HCT116 (cell line): ENCODE measurements around the gene SCN8A.

Source experiments
- CBX3 ChIP-seq: IDR thresholded peaks from 2 replicates; pipeline ENCODE4 v1.6.1; 2012; ENCODE audit warnings: low read depth
- CEBPB ChIP-seq: IDR thresholded peaks from 2 replicates; pipeline ENCODE4 v1.6.1; 2012; ENCODE audit warnings: low read depth
- EGR1 ChIP-seq: IDR thresholded peaks from 2 replicates; pipeline ENCODE4 v1.6.1; 2012; ENCODE audit warnings: low read depth
- EZH2 ChIP-seq: fragments of 200-600 bp; sonication (generic); IDR thresholded peaks from 2 replicates; pipeline ENCODE4 v1.6.1; 2017; ENCODE audit warnings: antibody characterized with exemption, mixed run types
- JUND ChIP-seq: IDR thresholded peaks from 2 replicates; pipeline ENCODE4 v1.6.1; 2012
- POLR2A ChIP-seq: IDR thresholded peaks from 2 replicates; pipeline ENCODE4 v1.7.0; 2011; ENCODE audit warnings: borderline replicate concordance; ENCODE audit not compliant: insufficient read depth, insufficient read length; ENCODE audit errors: extremely low read depth
- POLR2AphosphoS5 ChIP-seq: IDR thresholded peaks from 2 replicates; pipeline ENCODE4 v1.6.1; 2011; ENCODE audit warnings: mild to moderate bottlenecking, low read depth, low read length, moderate library complexity
- RAD21 ChIP-seq: IDR thresholded peaks from 2 replicates; pipeline ENCODE4 v1.6.1; 2012; ENCODE audit warnings: low read depth, mild to moderate bottlenecking
- SRF ChIP-seq: IDR thresholded peaks from 2 replicates; pipeline ENCODE4 v1.6.1; 2012; ENCODE audit warnings: low read depth
- ZNF274 ChIP-seq: fragments of 200-500 bp; sonication (Bioruptor generic); IDR thresholded peaks from 2 replicates; pipeline ENCODE4 v1.6.1; 2014; ENCODE audit warnings: mild to moderate bottlenecking, low read depth, low read length, inconsistent platforms
- TF ChIP-seq, protein P1 (sequence below), 3 experiments: fragments of 200-600 bp in 1 of 3; sonication (generic) in 1 of 3; IDR thresholded peaks in 2 of 3; conservative IDR thresholded peaks in 1 of 3; 2 replicates each; pipeline ENCODE4 v1.5.1; 2012 to 2017; ENCODE audit warnings: low read depth in 2 of 3, low read length in 2 of 3, antibody characterized with exemption in 1 of 3, borderline replicate concordance in 1 of 3, control low read depth in 1 of 3, mild to moderate bottlenecking in 1 of 3, mixed read lengths in 1 of 3, mixed run types in 1 of 3, moderate library complexity in 1 of 3; ENCODE audit not compliant: insufficient read depth in 1 of 3
- TF ChIP-seq, protein P2 (sequence below): IDR thresholded peaks from 2 replicates; pipeline ENCODE4 v1.6.1; 2011; ENCODE audit warnings: mild to moderate bottlenecking, low read length, moderate library complexity; ENCODE audit not compliant: insufficient replicate concordance; ENCODE audit errors: extremely low read depth
- TF ChIP-seq, protein P3 (sequence below): IDR thresholded peaks from 2 replicates; pipeline ENCODE4 v1.6.1; 2012; ENCODE audit warnings: low read depth
- TF ChIP-seq, protein P4 (sequence below): IDR thresholded peaks from 2 replicates; pipeline ENCODE4 v1.6.1; 2012

DNA sequence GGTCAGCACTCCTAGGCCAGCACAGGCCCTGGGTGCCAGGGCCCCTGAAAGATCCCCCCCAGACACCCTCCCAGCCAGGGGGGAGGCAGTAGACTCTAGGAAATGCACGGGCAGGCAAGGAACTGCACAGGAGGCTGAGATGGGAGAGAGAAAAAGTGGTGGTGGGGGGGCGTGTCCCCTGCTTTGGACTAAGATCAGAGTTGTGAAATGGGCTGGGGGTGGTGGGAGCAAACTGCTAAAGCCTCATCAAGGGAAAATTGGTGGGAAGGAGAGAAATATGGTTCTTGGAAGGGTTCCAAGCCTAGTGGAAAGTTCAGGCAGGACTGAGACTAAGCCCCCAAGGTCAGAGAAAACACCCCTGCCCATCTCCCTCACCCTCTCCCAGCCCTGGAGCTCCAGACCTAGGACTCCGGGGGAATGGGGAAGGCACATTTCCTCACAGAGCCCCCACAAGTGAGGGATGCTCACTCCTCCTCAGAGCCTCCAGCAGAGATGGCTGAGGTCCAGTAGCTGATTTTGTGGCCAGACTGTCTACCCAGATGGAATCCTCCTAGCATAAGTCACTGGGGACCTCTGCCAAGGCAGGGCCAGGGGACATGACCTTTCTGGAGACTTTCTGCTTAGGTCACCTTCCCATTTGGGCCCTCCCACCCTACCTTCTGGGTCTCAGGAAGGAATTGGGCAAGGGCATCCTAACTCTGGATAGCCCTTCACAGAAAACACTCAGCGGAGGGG, 227.7 kb downstream of the SCN8A start:
- TF ChIP-seq POLR2A (no peak), ZNF274 (no peak), CBX3 (no peak), RAD21 (no peak), CEBPB (no peak), EGR1 (no peak), POLR2AphosphoS5 (no peak), JUND (no peak), EZH2 (no peak), SRF (no peak)
- TF ChIP-seq, protein P1, sequence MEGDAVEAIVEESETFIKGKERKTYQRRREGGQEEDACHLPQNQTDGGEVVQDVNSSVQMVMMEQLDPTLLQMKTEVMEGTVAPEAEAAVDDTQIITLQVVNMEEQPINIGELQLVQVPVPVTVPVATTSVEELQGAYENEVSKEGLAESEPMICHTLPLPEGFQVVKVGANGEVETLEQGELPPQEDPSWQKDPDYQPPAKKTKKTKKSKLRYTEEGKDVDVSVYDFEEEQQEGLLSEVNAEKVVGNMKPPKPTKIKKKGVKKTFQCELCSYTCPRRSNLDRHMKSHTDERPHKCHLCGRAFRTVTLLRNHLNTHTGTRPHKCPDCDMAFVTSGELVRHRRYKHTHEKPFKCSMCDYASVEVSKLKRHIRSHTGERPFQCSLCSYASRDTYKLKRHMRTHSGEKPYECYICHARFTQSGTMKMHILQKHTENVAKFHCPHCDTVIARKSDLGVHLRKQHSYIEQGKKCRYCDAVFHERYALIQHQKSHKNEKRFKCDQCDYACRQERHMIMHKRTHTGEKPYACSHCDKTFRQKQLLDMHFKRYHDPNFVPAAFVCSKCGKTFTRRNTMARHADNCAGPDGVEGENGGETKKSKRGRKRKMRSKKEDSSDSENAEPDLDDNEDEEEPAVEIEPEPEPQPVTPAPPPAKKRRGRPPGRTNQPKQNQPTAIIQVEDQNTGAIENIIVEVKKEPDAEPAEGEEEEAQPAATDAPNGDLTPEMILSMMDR (IDR thresholded peaks at IDR 0.05 in 2 of 3, conservative IDR thresholded peaks at IDR 0.05 in 1 of 3; ENCODE audit: borderline replicate concordance in 1 of 3, insufficient read depth in 1 of 3, low read depth in 2 of 3, low read length in 2 of 3) = no peak
- TF ChIP-seq, protein P2, sequence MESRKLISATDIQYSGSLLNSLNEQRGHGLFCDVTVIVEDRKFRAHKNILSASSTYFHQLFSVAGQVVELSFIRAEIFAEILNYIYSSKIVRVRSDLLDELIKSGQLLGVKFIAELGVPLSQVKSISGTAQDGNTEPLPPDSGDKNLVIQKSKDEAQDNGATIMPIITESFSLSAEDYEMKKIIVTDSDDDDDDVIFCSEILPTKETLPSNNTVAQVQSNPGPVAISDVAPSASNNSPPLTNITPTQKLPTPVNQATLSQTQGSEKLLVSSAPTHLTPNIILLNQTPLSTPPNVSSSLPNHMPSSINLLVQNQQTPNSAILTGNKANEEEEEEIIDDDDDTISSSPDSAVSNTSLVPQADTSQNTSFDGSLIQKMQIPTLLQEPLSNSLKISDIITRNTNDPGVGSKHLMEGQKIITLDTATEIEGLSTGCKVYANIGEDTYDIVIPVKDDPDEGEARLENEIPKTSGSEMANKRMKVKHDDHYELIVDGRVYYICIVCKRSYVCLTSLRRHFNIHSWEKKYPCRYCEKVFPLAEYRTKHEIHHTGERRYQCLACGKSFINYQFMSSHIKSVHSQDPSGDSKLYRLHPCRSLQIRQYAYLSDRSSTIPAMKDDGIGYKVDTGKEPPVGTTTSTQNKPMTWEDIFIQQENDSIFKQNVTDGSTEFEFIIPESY = no peak
- TF ChIP-seq, protein P3, sequence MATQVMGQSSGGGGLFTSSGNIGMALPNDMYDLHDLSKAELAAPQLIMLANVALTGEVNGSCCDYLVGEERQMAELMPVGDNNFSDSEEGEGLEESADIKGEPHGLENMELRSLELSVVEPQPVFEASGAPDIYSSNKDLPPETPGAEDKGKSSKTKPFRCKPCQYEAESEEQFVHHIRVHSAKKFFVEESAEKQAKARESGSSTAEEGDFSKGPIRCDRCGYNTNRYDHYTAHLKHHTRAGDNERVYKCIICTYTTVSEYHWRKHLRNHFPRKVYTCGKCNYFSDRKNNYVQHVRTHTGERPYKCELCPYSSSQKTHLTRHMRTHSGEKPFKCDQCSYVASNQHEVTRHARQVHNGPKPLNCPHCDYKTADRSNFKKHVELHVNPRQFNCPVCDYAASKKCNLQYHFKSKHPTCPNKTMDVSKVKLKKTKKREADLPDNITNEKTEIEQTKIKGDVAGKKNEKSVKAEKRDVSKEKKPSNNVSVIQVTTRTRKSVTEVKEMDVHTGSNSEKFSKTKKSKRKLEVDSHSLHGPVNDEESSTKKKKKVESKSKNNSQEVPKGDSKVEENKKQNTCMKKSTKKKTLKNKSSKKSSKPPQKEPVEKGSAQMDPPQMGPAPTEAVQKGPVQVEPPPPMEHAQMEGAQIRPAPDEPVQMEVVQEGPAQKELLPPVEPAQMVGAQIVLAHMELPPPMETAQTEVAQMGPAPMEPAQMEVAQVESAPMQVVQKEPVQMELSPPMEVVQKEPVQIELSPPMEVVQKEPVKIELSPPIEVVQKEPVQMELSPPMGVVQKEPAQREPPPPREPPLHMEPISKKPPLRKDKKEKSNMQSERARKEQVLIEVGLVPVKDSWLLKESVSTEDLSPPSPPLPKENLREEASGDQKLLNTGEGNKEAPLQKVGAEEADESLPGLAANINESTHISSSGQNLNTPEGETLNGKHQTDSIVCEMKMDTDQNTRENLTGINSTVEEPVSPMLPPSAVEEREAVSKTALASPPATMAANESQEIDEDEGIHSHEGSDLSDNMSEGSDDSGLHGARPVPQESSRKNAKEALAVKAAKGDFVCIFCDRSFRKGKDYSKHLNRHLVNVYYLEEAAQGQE = no peak
- TF ChIP-seq, protein P4, sequence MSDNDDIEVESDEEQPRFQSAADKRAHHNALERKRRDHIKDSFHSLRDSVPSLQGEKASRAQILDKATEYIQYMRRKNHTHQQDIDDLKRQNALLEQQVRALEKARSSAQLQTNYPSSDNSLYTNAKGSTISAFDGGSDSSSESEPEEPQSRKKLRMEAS = no peak
